Measurements from ENCODE around the gene PRKAR2A.

PRKAR2A gene

DNA sequence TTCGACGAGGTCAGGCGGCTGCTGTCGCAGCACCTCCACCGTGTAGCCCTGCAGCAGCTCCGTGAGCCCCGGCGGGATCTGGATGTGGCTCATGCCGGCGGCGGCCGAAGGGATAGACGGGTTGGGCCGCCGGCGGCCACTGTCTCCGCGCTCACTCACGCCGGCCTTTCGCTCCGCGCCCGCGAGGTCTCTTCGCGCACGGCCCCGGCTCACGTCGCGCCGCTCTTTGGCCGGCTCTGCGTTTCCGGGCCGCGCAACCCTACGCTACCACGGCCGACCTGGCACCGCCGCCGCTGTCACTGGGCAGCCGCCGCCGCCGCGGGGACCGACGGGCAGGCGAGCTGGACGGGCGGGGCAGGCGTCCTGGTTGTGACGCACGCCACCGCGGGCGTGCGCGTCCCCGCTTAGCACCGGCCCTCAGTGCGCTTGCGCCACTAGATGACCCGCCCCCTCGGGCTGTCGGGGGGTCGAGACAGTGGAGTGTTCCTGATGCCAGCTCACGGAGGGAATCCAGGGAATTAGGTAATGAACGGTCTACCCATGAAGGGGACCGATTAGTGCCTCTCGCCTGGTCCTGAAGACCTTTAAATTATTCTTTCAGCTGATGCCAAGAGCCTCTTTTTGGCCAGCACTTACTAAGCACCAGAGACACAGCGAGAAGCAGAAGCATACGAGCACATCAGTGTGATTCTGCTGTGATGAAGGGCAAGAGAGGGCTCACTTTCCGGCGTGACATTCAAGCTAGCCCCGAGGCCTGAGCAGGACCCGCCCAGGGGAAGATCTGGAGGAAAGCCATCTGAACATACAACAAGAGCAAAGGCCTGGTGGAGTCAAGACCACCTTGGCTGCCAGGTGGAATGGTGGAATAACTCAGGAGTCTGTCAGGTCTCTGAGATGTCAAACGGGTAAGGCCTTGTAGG lies at the start of gene PRKAR2A:
Gene PRKAR2A, minus strand, starts transcription at position 371 of the 920 bp plus-strand sequence. Its CDS starts 278 bp downstream, at position 93.
- H3K27ac ChIP-seq, result peak within 1 kb of the TSS; percentile 94
- no peak for TF ChIP-seq ZFX (IDR thresholded peaks at IDR 0.05; ENCODE audit: borderline replicate concordance)
- TF ChIP-seq, protein P1, sequence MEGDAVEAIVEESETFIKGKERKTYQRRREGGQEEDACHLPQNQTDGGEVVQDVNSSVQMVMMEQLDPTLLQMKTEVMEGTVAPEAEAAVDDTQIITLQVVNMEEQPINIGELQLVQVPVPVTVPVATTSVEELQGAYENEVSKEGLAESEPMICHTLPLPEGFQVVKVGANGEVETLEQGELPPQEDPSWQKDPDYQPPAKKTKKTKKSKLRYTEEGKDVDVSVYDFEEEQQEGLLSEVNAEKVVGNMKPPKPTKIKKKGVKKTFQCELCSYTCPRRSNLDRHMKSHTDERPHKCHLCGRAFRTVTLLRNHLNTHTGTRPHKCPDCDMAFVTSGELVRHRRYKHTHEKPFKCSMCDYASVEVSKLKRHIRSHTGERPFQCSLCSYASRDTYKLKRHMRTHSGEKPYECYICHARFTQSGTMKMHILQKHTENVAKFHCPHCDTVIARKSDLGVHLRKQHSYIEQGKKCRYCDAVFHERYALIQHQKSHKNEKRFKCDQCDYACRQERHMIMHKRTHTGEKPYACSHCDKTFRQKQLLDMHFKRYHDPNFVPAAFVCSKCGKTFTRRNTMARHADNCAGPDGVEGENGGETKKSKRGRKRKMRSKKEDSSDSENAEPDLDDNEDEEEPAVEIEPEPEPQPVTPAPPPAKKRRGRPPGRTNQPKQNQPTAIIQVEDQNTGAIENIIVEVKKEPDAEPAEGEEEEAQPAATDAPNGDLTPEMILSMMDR (IDR thresholded peaks at IDR 0.05), result no peak

DNA sequence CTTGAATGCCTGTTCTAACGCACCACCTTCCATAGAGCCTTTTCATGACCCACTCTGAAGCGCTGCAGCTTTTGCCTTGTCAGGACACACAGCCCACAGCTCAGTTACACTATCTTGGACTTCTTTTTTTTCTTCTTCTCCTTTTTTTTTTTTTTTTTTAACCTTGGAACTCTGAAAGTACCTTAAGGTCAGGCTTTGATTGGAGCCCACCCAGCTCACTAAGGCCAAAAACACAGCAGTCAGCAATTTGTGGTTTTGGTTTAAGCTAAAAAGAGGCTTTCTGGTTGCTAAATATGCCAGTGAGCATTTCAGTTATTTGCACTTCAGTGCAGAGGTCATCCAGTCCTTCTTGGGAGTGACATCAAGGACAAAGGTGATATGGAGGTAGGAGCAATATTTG lies 49.3 kb upstream of the PRKAR2A start:
- no peak overlapping the region for H3K27ac ChIP-seq
- TF ChIP-seq, protein P1 (IDR thresholded peaks at IDR 0.05), result no peak
- TF ChIP-seq ZFX (IDR thresholded peaks at IDR 0.05; ENCODE audit: borderline replicate concordance), result no peak

DNA sequence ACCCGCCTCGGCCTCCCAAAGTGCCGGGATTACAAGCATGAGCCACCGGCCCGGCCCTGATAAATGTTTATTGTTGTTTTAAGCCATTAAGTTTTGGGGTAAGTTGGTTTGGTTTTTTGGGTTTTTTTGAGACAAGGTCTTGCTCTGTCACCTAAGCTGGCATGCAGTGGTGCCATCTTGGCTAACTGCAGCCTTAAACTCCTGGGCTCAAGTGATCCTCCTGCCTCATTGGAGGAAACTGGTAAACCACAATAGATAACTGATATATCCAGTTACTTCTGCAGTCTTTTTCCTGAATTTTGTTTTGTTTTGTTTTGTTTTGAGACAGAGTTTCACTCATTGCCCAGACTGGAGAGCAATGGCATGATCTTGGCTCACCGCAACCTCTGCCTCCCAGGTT lies 46.8 kb upstream of the PRKAR2A start:
- H3K27ac ChIP-seq, result no peak overlapping the region
- TF ChIP-seq ZFX (IDR thresholded peaks at IDR 0.05; ENCODE audit: borderline replicate concordance), result no peak
- TF ChIP-seq, protein P1 (IDR thresholded peaks at IDR 0.05), result no peak

DNA sequence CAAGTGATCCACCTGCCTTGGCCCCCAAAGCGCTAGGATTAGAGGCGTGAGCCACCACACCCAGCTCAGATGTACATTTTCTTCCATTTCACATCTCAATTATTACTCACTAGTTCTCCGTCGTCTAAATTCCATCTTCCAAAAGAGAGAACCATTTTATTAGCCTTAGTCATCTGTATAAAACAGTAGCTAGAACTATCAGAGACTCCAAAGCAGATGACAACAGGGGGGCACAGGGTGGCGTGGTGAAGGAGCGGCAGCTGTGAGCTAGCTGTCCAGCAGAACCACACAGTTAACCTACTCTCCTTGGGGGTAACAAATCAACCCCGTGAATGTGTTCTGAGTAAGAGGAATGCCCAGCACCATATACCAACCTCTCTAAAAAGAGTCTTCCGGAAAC lies 43.9 kb upstream of the PRKAR2A start:
- TF ChIP-seq ZFX (IDR thresholded peaks at IDR 0.05; ENCODE audit: borderline replicate concordance), result no peak
- TF ChIP-seq, protein P1 (IDR thresholded peaks at IDR 0.05), result no peak
- no peak overlapping the region for H3K27ac ChIP-seq

DNA sequence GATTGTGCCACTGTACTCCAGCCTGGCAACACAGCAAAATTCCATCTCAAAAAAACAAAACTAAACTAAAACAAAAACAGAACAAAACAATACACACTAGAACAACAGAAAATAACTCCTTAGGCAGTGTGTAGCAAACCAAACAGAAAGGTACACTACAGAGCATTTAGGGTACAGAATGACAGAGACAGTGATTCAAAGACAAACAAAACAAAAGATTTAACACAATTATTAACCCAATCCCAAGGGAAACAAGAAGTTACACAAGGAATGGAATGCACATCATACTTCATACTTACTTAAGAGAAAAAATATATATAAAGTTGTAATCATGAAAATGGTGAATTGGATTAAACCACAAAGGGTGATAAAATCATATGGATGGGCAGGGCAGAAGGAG lies 38.1 kb upstream of the PRKAR2A start:
- no peak overlapping the region for H3K27ac ChIP-seq
- TF ChIP-seq, protein P1 (IDR thresholded peaks at IDR 0.05), result no peak
- no peak for TF ChIP-seq ZFX (IDR thresholded peaks at IDR 0.05; ENCODE audit: borderline replicate concordance)

DNA sequence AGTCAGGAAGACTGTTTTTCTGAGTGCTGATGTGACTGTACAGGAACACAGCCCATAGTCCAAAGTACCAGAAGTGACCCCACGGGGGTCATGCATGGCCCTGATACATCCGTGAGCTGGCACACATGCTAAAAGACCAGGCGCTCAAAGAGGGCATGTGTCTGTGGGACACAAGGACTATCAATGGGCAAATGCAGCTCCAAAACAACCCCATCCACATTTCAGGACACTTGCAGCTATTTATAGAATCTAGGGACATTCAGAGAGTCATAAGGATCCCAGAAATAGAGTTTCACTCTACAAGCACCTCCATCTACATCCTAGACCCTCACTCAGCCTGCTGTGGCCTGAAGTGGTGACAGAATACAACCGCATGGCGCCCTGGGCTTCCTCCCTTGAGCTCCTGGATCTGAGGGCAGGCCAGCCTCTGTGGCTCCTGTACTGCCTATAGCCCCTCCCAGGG lies 34.0 kb upstream of the PRKAR2A start:
- no peak for TF ChIP-seq ZFX (IDR thresholded peaks at IDR 0.05; ENCODE audit: borderline replicate concordance)
- TF ChIP-seq, protein P1 (IDR thresholded peaks at IDR 0.05), result no peak
- no peak overlapping the region for H3K27ac ChIP-seq

DNA sequence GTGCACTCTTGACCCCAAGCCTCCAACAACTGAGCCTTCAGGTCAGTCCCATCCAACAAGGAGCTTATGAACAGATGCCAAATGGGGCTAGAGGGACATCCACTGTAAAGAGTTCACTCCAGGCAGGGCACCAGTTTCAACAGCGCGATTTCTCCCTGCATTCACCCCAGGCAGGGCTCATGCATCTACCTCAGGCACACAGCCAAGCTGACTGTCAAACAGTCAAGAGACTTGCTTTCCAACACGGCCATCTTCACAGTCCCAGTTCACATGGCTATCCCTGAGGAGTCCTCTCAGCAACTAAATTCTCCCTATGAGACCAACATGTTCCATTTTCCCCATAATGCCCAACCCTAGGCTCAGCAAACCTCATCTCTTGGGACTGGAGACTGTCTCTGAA lies 33.3 kb upstream of the PRKAR2A start:
- no peak for TF ChIP-seq ZFX (IDR thresholded peaks at IDR 0.05; ENCODE audit: borderline replicate concordance)
- TF ChIP-seq, protein P1 (IDR thresholded peaks at IDR 0.05), result no peak
- H3K27ac ChIP-seq, result no peak overlapping the region

Data from 22Rv1 (cell line).